ENCODE results near the gene COX20. TPM values are rescaled to one million over a fixed set of nuclear protein-coding genes. Genes with fewer than 3 reads are reported as not detected.

The COX20 gene
- total and polyA plus RNA-seq, 2 of the 13 experiments (the other 11 are each of a cell fraction or from before 2014, with no cell fraction given), result 34.4 to 95.8 TPM

DNA sequence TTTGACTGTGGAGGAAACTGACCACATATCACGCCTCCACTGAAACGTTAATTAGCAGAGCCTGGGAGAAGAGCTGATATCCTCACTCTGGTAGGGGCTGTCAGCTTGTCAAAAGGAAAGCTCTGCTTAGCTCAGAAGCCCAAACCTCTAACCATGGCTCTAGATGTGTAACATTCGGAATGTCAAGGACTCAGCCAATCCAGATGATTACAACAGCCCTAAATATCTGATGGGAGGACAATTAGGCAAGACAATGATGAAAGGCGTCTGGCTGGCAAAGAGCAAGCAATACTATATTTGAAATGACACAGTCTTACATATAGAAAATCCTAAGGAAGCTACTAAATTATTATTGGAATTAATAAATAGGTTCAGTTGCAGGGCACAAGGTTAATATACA is 45.7 kb upstream of the COX20 start (continued):
- TF ChIP-seq, protein P1, sequence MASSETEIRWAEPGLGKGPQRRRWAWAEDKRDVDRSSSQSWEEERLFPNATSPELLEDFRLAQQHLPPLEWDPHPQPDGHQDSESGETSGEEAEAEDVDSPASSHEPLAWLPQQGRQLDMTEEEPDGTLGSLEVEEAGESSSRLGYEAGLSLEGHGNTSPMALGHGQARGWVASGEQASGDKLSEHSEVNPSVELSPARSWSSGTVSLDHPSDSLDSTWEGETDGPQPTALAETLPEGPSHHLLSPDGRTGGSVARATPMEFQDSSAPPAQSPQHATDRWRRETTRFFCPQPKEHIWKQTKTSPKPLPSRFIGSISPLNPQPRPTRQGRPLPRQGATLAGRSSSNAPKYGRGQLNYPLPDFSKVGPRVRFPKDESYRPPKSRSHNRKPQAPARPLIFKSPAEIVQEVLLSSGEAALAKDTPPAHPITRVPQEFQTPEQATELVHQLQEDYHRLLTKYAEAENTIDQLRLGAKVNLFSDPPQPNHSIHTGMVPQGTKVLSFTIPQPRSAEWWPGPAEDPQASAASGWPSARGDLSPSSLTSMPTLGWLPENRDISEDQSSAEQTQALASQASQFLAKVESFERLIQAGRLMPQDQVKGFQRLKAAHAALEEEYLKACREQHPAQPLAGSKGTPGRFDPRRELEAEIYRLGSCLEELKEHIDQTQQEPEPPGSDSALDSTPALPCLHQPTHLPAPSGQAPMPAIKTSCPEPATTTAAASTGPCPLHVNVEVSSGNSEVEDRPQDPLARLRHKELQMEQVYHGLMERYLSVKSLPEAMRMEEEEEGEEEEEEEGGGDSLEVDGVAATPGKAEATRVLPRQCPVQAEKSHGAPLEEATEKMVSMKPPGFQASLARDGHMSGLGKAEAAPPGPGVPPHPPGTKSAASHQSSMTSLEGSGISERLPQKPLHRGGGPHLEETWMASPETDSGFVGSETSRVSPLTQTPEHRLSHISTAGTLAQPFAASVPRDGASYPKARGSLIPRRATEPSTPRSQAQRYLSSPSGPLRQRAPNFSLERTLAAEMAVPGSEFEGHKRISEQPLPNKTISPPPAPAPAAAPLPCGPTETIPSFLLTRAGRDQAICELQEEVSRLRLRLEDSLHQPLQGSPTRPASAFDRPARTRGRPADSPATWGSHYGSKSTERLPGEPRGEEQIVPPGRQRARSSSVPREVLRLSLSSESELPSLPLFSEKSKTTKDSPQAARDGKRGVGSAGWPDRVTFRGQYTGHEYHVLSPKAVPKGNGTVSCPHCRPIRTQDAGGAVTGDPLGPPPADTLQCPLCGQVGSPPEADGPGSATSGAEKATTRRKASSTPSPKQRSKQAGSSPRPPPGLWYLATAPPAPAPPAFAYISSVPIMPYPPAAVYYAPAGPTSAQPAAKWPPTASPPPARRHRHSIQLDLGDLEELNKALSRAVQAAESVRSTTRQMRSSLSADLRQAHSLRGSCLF (CRISPR knock-in tag; IDR thresholded peaks at IDR 0.05; ENCODE audit: borderline replicate concordance), result no peak

GRCh38 chr1:244791061-244791460 is 44.4 kb upstream of the COX20 start:
- Histone ChIP-seq H3K36me3 (replicated peaks in 1 of 2; ENCODE audit: control insufficient read depth in 1 of 2, insufficient read depth in 2 of 2, low read length in 2 of 2) (no peaks in the 10 kb centered on the region), H3K27ac (ENCODE audit: extremely low read length, insufficient read depth, low read length) (no peak overlapping the region), H3K27me3 (ENCODE audit: control insufficient read depth in 1 of 2, insufficient read depth in 2 of 2, low read length in 2 of 2) (peaks cover 0 to 17% of the 10 kb centered on the region in 2 experiments; a peak in 3 of 5 replicates), H3K79me2 (ENCODE audit: insufficient read depth, low read length) (no peaks in the 10 kb centered on the region), H3K4me2 (ENCODE audit: low read depth, low read length) (no peak overlapping the region), H4K20me1 (ENCODE audit: insufficient read depth, low read length) (no peaks in the 10 kb centered on the region), H3K9me3 (ENCODE audit: low read length) (no peaks in the 10 kb centered on the region), H3K4me3 (replicated peaks in 1 of 3; ENCODE audit: insufficient read depth in 1 of 3, low read depth in 2 of 3, low read length in 3 of 3) (no peak overlapping the region), H3K4me1 (ENCODE audit: insufficient read depth, low read length) (peaks cover 9% of the 10 kb centered on the region; the same call in 1 of the 2 replicates), H3K9ac (ENCODE audit: insufficient read depth, low read depth, low read length) (no peak overlapping the region), H2AFZ (ENCODE audit: low read length) (no peak overlapping the region)
- FAIRE-seq (no peak), ATAC-seq (no peak), DNase-seq (ENCODE audit: low spot score) (no peak)
- intact Hi-C loops (cut with micrococcal nuclease; ENCODE audit: unreplicated experiment), result no loop called here
- ChIA-PET CTCF (ENCODE audit: low intra/inter-chr PET ratio, low total read pairs) (no interaction called here), POLR2A (no interaction called here)
- WGBS (ENCODE audit: low lambda C conversion rate), result 84% methylated on average over 3 of the region's 3 CpGs
- BruUV-seq (replicated peaks), result no TSS peak
- in situ Hi-C loops (cut with HindIII; ENCODE audit: extremely low pct_ligation_motif_present, low pct_unique_long_range_greater_than_20kb), result no loop called here
- TF ChIP-seq REST (IDR thresholded peaks at IDR 0.05; ENCODE audit: borderline replicate concordance in 1 of 2, low read depth in 1 of 2, low read length in 2 of 2) (no peak), ZNF20 (CRISPR knock-in tag; IDR thresholded peaks at IDR 0.05) (no peak), ZC3H13 (CRISPR knock-in tag; IDR thresholded peaks at IDR 0.05) (no peak), RARG (CRISPR knock-in tag; IDR thresholded peaks at IDR 0.05; ENCODE audit: low read depth) (no peak), ZNF850 (CRISPR knock-in tag; conservative IDR thresholded peaks at IDR 0.05) (no peak), PLRG1 (conservative IDR thresholded peaks at IDR 0.05) (no peak), POGZ (CRISPR knock-in tag; IDR thresholded peaks at IDR 0.05) (no peak), HOXD1 (CRISPR knock-in tag; IDR thresholded peaks at IDR 0.05) (no peak)
- TF ChIP-seq, protein P2, sequence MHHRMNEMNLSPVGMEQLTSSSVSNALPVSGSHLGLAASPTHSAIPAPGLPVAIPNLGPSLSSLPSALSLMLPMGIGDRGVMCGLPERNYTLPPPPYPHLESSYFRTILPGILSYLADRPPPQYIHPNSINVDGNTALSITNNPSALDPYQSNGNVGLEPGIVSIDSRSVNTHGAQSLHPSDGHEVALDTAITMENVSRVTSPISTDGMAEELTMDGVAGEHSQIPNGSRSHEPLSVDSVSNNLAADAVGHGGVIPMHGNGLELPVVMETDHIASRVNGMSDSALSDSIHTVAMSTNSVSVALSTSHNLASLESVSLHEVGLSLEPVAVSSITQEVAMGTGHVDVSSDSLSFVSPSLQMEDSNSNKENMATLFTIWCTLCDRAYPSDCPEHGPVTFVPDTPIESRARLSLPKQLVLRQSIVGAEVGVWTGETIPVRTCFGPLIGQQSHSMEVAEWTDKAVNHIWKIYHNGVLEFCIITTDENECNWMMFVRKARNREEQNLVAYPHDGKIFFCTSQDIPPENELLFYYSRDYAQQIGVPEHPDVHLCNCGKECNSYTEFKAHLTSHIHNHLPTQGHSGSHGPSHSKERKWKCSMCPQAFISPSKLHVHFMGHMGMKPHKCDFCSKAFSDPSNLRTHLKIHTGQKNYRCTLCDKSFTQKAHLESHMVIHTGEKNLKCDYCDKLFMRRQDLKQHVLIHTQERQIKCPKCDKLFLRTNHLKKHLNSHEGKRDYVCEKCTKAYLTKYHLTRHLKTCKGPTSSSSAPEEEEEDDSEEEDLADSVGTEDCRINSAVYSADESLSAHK (CRISPR knock-in tag; IDR thresholded peaks at IDR 0.05; ENCODE audit: borderline replicate concordance), result no peak

Data from HepG2 (cell line).